ENCODE measurements around the gene HUNK.

DNA sequence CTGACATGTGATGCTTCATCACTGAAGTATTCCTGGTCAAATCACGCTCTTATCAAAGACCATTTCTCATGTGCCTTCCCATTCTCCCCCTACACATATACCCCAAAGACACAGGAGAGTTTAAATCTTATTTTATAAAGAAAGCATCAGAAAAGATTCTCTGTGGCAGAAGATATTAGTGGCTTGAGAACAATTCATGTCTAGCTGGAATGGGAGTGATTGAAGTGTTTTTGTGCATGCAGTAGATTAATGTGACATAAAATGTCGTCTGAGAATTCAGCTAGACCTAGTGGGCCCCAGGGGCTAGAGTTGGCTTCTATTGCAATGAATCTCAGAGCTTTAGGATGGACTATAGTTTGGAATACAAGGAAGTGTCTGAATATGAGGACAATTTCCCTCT, 163.9 kb downstream of the HUNK start:
- TF ChIP-seq, protein P1, sequence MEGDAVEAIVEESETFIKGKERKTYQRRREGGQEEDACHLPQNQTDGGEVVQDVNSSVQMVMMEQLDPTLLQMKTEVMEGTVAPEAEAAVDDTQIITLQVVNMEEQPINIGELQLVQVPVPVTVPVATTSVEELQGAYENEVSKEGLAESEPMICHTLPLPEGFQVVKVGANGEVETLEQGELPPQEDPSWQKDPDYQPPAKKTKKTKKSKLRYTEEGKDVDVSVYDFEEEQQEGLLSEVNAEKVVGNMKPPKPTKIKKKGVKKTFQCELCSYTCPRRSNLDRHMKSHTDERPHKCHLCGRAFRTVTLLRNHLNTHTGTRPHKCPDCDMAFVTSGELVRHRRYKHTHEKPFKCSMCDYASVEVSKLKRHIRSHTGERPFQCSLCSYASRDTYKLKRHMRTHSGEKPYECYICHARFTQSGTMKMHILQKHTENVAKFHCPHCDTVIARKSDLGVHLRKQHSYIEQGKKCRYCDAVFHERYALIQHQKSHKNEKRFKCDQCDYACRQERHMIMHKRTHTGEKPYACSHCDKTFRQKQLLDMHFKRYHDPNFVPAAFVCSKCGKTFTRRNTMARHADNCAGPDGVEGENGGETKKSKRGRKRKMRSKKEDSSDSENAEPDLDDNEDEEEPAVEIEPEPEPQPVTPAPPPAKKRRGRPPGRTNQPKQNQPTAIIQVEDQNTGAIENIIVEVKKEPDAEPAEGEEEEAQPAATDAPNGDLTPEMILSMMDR (IDR thresholded peaks at IDR 0.05): no peak
- TF ChIP-seq POLR2A (IDR thresholded peaks at IDR 0.05) (no peak), POLR2AphosphoS5 (IDR thresholded peaks at IDR 0.05) (no peak)

All from sigmoid colon (tissue), 4 donors.